Middle frontal gyrus (tissue), 1 donor: Measurements from ENCODE around the gene ZNF618.

Experiments used
- DNase-seq: peaks from one replicate; pipeline ENCODE4 v3.0.0-alpha.2; 2015; ENCODE audit warnings: low spot score; ENCODE audit errors: extremely low spot score

The ZNF618 gene

DNA sequence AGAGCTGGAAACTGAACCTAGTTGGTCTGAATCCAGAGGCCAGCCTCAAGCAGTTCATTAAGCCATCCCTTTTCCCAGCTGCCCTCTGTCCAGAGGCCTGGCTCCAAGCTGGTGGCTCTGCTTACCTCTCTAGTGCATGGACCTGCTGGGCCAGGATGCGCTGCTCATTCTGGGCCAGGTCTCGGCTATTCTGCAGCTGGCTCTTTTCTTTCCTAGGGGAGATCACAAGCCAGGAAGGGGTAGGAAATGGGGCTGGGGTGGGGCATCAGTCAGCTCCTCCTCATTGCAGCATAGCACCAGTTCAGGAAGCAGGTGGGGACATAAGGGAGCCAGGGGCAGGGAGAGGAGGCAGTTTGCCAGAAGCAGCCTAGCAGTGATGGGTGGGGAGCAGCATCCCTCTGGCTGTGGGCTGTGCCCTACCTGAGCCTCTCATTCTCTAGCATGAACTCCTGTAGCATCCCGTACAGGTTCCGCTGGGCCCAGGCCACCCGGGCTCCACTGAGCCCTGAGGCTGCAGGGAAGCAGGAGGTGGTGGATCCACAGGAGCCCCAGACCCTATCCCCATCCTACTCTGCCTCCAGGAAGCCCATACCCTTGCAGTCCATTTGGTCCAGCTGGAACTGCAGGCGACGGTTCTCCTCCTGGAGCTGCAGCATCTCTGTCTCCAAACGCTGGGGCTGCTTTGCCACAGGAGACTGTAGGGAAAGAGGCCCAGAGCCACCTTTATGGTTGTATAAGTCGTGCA, 217.8 kb downstream of the ZNF618 start:
- DNase-seq: no peak

DNA sequence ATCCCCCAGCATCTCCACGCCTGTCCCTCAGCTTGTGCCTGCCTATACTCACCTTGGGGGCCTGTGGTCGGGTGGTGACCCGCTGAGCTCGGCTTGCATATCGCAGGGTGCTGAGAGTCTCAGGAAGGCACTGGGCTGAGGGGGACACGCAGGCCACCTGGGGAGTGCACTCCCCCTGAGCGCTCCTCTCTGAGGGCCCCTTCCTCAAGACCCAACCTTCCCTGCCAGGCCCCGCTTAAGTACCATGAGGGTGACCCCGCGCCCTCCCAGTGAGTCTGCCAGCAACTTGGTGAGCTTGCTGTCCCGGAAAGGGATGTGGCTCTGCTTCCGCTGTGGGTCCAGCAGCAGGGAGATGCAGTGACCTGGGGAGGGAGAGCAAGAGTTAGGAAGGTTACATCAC, 218.9 kb downstream of the ZNF618 start:
- no peak for DNase-seq

DNA sequence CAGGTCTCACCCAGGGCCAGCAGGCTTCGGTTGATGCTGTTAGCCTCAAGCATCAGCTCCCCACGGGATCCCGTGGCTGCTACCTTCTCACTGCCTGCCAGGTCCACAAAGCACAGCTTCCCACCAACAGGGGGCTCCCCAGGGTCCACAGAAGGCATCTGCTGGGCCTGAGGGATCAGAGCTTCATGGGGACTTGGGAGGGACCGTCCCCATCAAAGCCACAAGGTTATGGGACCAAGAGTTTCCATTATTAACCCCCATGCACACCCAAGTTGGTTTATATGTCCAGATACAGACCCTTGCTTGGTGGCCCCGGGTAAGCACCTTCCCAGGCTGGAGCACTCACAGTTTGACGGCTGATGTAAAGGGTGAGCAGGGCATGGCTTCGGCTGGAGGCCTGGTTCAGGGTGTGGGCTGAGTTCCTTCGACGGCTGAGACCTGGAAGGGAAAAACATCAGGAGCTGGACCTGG, 220.0 kb downstream of the ZNF618 start:
- DNase-seq: no peak

DNA sequence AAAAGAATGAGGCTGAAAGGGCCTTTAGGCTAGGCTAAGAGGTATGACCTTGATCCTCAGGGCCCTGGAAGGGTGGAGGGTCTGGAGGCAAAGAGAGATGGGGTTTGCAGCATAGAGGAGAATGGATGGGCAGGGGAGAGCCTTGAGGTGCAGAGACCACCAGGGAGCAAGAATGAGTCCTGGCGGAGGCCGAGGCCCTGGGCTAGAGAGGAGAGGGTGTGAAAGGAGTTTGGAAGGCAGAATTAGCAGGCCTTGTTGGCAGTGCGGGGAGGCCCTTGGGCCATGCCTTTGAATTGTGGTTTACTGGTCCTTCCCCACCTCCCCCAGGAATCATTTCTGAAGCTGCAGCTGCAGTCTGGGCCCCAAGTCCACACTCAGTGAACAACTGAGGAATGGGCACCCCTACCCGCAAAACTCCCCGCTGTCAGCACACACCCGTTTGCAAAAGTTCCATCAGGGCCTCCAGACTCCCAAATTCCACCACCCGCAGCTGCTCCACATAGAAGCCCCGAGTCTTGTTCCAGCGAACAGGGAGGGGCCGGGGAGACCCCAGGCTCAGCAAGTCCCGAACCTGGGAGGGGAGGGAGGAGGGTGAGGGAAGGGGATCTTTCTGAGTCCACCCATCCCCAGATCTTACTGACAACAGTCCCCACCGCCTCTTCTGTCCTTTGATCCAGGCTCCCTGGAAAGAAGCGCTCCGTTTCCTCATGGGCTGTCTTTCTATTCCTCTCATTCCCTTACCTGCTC, 220.9 kb downstream of the ZNF618 start:
- DNase-seq: no peak

DNA sequence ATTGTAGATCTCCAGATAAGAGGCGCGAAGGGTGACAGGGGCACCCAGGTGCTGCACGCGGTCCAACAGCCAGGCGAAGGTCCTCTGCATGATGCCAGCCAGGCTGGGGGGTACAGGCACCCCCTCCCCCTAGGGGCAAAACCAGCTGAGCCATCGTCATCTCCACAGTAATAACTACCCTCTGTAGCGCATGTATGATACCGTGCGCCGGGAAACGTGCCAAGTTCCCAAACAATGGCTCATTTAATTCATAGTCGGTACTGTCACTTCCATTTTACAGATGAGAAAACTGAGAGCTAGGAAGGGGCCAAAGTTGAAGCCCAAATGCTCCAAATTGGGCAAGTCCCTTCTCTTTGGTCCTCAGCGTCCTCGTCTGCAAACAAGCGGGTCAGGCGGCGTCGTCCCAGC, 221.5 kb downstream of the ZNF618 start:
- no peak for DNase-seq

DNA sequence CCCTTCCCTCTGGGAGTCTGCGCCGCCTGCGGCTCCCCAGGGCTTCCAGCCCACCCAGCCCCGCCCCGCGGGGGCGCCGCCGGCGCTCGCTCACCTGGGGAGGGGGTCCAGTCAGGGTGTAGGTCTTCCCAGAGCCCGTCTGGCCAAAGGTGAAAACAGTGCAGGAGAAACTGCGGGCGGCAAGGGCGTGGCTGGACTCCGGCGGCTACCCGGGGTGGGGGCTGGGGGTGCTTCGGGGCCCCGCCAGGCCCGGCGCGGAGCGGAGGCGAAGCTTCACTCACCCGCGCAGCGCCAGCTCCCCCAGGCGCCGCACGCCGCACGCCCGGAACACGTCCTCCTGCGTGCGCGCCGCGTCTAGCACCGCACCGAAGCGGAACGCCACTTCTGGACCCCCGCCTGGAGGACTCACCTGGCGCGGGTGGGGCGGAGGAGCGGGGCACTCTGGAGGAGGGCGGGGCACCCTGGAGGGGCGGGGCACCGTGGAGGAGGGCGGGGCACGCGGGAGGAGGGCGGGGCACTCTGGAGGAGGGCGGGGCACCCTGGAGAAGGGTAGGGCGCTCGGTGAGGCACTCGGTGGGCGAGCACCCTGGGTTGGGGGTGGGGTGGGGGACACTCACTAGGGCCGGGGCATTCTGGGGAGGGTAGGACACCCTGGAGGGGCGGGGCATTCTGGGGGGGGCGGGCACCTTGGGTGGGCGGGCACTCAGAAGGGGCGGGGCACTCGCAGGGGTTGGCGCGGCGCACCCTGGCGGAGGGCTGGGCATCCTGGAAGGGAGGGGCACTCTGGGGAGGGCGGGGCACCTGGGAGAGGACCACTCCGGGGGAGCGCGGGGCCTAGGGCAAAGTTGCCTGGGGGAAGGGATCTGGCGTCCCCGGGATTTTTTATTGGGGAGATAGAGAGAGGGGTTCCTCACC, 222.2 kb downstream of the ZNF618 start:
- no peak for DNase-seq

DNA sequence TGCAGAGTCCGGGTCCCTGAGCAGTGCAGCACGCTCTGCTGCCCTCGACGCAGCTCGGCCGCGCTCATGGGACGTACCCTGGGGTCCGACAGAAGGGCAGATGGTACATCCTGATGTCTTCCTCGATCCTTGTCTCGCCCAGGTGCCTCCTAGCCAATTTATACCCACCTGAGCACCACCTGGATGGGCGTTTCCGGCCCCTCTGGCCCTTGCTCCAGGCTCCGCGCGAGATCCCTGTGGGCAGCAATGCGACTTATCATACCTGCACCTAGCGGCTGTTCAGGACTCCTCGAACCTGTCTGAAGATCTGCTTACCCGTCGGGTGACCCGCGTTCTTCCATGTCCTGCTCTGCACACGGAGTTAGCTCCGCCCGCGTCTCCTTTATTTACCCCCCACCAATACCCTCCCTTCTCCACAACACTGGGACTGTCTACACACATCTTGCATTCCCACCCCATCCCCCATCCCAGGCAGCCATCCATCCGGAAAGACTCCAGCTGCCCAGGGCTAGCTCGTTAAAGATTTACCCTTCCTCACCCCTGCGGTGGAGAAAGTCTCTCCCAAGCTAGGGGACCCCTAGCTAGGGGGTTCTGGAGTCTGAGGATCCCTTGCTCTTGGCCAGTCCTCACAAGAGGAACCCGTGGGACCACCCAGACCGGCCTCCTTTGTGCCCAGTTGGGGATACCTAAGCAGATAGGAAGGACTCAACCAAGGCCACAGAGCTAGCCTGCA, 223.0 kb downstream of the ZNF618 start, which contains the start of gene KIF12:
Gene KIF12 (minus strand): TSS at position 357 of the 733 bp plus-strand sequence. CDS start 16 bp downstream, at position 341.
- DNase-seq: no peak

DNA sequence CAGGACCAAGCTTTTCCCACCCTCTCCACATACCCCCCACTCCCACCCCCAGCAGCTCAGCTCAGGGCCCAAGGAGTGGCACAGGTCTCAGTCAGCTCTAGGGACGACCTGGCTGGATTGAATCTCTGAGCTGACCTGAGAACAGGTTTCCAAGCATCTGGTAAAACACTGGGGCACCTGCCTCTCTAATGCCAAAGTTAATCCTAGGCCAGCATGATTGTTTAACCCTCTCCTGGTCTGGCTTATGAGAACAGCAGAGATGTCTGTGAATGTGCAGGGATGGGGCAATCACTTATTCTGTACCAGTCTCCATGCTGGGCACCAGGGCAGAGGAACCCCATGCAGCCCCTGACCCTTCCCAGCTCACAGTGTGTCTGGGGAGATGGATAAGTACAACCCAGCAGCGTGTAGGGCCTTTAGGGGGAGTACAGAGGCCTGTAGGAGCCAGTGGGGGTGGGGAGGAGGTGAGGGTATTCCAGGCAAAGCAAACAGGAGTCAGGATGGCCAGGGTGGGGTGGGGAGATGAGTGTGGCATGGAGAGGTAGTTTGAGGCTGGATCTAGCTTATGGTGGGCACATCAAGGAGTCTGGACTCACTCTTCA, 223.7 kb downstream of the ZNF618 start:
- DNase-seq: no peak

DNA sequence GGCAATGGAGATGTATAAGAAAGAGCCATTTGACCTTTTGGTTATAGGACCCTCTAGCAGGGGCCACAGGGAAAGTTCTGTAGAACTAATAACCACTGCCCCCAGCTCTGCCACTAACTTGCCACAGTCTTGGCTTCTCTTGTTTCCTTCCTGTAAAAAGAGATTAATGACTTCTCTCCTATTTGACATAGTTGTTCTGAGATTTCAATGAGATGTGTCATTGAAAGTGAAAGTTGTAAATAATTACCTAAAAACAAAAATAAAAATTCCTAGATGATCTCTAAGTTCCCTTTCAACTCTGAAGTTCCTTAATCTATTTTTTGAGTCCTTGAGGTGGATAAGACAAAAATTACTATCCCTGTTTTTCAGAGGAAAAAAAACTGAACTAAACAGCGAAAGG, 224.4 kb downstream of the ZNF618 start:
- no peak for DNase-seq

DNA sequence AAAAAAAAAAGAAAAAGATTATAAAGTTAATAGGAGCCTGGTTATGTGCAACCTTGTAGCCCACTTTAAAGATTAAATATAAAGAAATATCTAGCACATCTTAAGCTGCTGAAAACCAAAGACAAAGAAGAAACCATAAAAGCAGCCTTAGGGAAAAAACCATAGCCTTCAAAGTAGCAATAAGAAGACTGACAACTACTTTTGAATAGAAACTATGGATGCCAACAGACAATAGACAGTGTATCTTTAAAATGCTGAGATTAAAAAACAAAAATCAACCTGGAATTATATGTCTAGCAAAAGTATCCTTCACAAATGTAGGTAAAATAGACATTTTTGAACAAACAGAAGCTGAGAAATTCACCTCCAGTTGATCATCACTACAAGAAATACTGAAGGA, 226.4 kb downstream of the ZNF618 start:
- no peak for DNase-seq

DNA sequence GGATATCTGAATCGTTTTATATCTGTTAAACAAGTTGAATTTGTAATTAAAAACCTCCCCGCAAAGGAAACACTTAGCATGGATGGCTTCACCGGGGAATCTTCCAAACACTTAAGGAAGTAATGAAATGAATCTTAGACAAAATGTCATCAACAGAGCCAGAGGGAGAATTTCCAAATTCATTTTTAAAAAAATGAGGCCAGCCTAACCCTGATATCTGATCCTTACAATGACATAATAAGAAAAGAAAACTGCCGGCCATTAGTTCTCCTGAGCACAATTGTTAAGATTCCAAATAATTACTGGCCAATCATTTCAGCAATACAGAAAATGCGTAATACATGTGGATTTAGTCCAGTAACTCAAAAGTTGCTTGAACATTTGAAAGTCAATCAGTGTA, 229.1 kb downstream of the ZNF618 start:
- DNase-seq: no peak
